CD14-positive monocyte (primary cell): ENCODE measurements around the gene TBC1D12. TPM values are rescaled to one million over a fixed set of nuclear protein-coding genes. Genes with fewer than 3 reads are reported as not detected.

Experiments used
- DNase-seq, 3 donors: peaks; one replicate each; pipeline ENCODE4 v3.0.0-alpha.2; 2011 to 2022
- H2AFZ ChIP-seq: 2 replicates; pipeline ENCODE4 v1.6.0; 2012; ENCODE audit warnings: mild to moderate bottlenecking, low read depth, low read length, inconsistent platforms; ENCODE audit not compliant: insufficient read depth, poor library complexity, severe bottlenecking
- H3K27ac ChIP-seq, 2 donors: 1 replicate in 1 of 2; 2 replicates in 1 of 2; pipeline ENCODE4 v1.5.1; 2012 to 2013; ENCODE audit warnings: low read length in 2 of 2, control low read depth in 1 of 2, inconsistent platforms in 1 of 2, low read depth in 1 of 2, mild to moderate bottlenecking in 1 of 2
- H3K27me3 ChIP-seq, 2 donors: one replicate each; pipeline versions ENCODE4 v1.6.0 to v1.6.1; 2011 to 2013; ENCODE audit warnings: low read length in 2 of 2; ENCODE audit not compliant: control insufficient read depth in 2 of 2, insufficient read depth in 2 of 2
- H3K36me3 ChIP-seq, 2 donors: replicated peaks in 1 of 2; 1 replicate in 1 of 2; 2 replicates in 1 of 2; pipeline versions ENCODE4 v1.5.1 to v1.6.1; 2012 to 2013; ENCODE audit warnings: low read length in 2 of 2, control low read depth in 1 of 2, inconsistent platforms in 1 of 2, mild to moderate bottlenecking in 1 of 2; ENCODE audit not compliant: insufficient read depth in 2 of 2, control insufficient read depth in 1 of 2
- H3K4me1 ChIP-seq, 2 donors: 1 replicate in 1 of 2; 2 replicates in 1 of 2; pipeline versions ENCODE4 v1.5.1 to v1.6.1; 2012 to 2013; ENCODE audit warnings: low read length in 2 of 2, control low read depth in 1 of 2, inconsistent platforms in 1 of 2, mild to moderate bottlenecking in 1 of 2, moderate library complexity in 1 of 2; ENCODE audit not compliant: insufficient read depth in 2 of 2, control insufficient read depth in 1 of 2
- H3K4me2 ChIP-seq: replicated peaks from 2 replicates; pipeline ENCODE3; 2012; ENCODE audit warnings: low read length, moderate library complexity, mild to moderate bottlenecking; ENCODE audit not compliant: poor library complexity, severe bottlenecking; ENCODE audit errors: extremely low read depth
- H3K4me3 ChIP-seq, 3 experiments: fragments of 200-600 bp in 1 of 3; sonication (generic) in 1 of 3; replicated peaks in 1 of 3; 1 replicate in 2 of 3; 2 replicates in 1 of 3; pipeline ENCODE4 v1.5.1; 2011 to 2013; ENCODE audit warnings: low read length in 3 of 3, mild to moderate bottlenecking in 3 of 3, control low read depth in 2 of 3, low read depth in 2 of 3, inconsistent platforms in 1 of 3, moderate library complexity in 1 of 3
- H3K79me2 ChIP-seq: 2 replicates; pipeline ENCODE4 v1.6.0; 2012; ENCODE audit warnings: mild to moderate bottlenecking, control low read depth, inconsistent platforms, low read length, moderate library complexity; ENCODE audit not compliant: insufficient read depth
- H3K9ac ChIP-seq: 2 replicates; pipeline ENCODE4 v1.6.0; 2017; ENCODE audit warnings: low read length, mild to moderate bottlenecking; ENCODE audit not compliant: insufficient read depth, poor library complexity, severe bottlenecking
- H3K9me3 ChIP-seq, 2 donors: replicated peaks in 1 of 2; 1 replicate in 1 of 2; 2 replicates in 1 of 2; pipeline versions ENCODE4 v1.5.1 to v1.6.1; 2012 to 2013; ENCODE audit warnings: low read length in 2 of 2, control low read depth in 1 of 2; ENCODE audit not compliant: control insufficient read depth in 1 of 2, insufficient read depth in 1 of 2
- H4K20me1 ChIP-seq: 2 replicates; pipeline ENCODE4 v1.6.0; 2012; ENCODE audit warnings: mild to moderate bottlenecking, low read length, control low read depth, moderate library complexity; ENCODE audit not compliant: insufficient read depth
- H3K27ac Mint-ChIP-seq, 7 donors: one replicate each; pipeline ENCODE4 v1.8.0; 2020; ENCODE audit warnings: mild to moderate bottlenecking in 7 of 7, mixed read lengths in 7 of 7, moderate library complexity in 6 of 7, inconsistent platforms in 2 of 7
- H3K27me3 Mint-ChIP-seq, 3 donors: one replicate each; pipeline ENCODE4 v1.8.0; 2021 to 2022; ENCODE audit warnings: low read depth in 3 of 3, mild to moderate bottlenecking in 3 of 3, mixed read lengths in 3 of 3, moderate library complexity in 3 of 3, inconsistent platforms in 1 of 3
- H3K36me3 Mint-ChIP-seq, 2 donors: one replicate each; pipeline ENCODE4 v1.8.0; 2020; ENCODE audit warnings: mixed read lengths in 2 of 2, inconsistent platforms in 1 of 2, mild to moderate bottlenecking in 1 of 2
- H3K4me1 Mint-ChIP-seq: one replicate; pipeline ENCODE4 v1.8.0; 2020; ENCODE audit warnings: mild to moderate bottlenecking, mixed read lengths
- H3K4me3 Mint-ChIP-seq, 2 donors: one replicate each; pipeline ENCODE4 v1.8.0; 2020; ENCODE audit warnings: mild to moderate bottlenecking in 2 of 2, mixed read lengths in 2 of 2, moderate library complexity in 1 of 2
- H3K9me3 Mint-ChIP-seq, 7 donors: one replicate each; pipeline ENCODE4 v1.8.0; 2020 to 2022; ENCODE audit warnings: mixed read lengths in 7 of 7, mild to moderate bottlenecking in 6 of 7, moderate library complexity in 6 of 7, inconsistent platforms in 2 of 7
- WGBS: methylation state at CpG from one replicate; pipeline ENCODE4 v1.1.5; 2013; ENCODE audit warnings: missing lambda C conversion rate; ENCODE audit not compliant: insufficient coverage; 5-methylcytosine and 5-hydroxymethylcytosine counted together
- intact Hi-C, 2 donors: fragments of 100-400 bp; cut with micrococcal nuclease; formaldehyde crosslinking; loops; one replicate each; pipeline versions ENCODE4 v1.15.0 to v1.15.1; 2023
- polyA plus RNA-seq, 3 donors: library from polyadenylated mRNA; depleted of rRNA in 1 of 3; unstranded in 2 of 3; stranded (reverse) in 1 of 3; fragments of 300-500 nt in 2 of 3; fragments of >200 nt in 1 of 3; fragmentation: Illumina TruSeq in 2 of 3; gene quantifications; 1 replicate in 2 of 3; 2 replicates in 1 of 3; pipeline ENCODE4 v1.2.3, GENCODE V29; 2012 to 2021
- TF ChIP-seq, protein P1 (sequence below): fragments of 200-600 bp; IDR thresholded peaks from one replicate; pipeline ENCODE4 v1.8.0; 2022; ENCODE audit warnings: antibody characterized with exemption, mild to moderate bottlenecking

Gene TBC1D12
- polyA plus RNA-seq, 3 donors: 3.1 to 10.5 (median 3.4) TPM

DNA sequence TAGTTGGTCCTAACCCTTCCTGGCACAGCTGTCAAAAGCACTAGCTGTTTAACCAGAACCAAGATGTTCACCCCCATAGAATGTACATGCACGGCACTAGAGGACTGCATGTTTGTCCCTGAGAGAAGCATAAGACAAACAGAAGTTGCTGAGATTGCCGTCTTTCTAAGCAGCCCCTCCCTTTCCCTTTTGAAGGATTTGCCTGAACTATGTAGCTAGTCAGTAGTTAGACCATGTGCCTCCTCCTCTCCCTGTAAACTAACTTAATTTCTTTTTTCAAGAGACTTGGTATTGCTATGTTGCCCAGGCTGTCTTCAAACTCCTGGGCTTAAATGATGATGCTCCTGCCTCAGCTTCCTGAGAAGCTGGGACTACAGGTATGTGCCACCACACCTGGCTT, 40.7 kb downstream of the TBC1D12 start:
- Histone ChIP-seq H3K9ac (no peak overlapping the region), H2AFZ (no peak overlapping the region), H3K36me3 (peaks cover 0 to 14% of the 10 kb centered on the region in 2 donors), H3K27me3 (no peaks in the 10 kb centered on the region), H3K4me2 (no peak overlapping the region), H3K4me1 (no peaks in the 10 kb centered on the region), H4K20me1 (peaks cover 43% of the 10 kb centered on the region), H3K4me3 (no peak overlapping the region), H3K9me3 (no peaks in the 10 kb centered on the region), H3K27ac (no peak overlapping the region), H3K79me2 (no peaks in the 10 kb centered on the region)
- Mint-ChIP-seq H3K36me3 (peaks cover 2 to 7% of the 10 kb centered on the region in 2 donors), H3K27ac (no peak overlapping the region), H3K9me3 (peaks cover 0 to 7% (median 0%) of the 10 kb centered on the region in 7 donors), H3K27me3 (peaks cover 0 to 2% (median 1%) of the 10 kb centered on the region in 3 donors), H3K4me3 (no peak overlapping the region), H3K4me1 (peaks cover 5% of the 10 kb centered on the region)
- WGBS: 80% methylated on average over 1 of the region's 2 CpGs
- intact Hi-C loops: loop anchor here in 1 of 2 donors (5.0 kb wide), 2 partner anchors 81 to 161 kb away; partner anchors contain the start of gene NOC3L
- TF ChIP-seq, protein P1, sequence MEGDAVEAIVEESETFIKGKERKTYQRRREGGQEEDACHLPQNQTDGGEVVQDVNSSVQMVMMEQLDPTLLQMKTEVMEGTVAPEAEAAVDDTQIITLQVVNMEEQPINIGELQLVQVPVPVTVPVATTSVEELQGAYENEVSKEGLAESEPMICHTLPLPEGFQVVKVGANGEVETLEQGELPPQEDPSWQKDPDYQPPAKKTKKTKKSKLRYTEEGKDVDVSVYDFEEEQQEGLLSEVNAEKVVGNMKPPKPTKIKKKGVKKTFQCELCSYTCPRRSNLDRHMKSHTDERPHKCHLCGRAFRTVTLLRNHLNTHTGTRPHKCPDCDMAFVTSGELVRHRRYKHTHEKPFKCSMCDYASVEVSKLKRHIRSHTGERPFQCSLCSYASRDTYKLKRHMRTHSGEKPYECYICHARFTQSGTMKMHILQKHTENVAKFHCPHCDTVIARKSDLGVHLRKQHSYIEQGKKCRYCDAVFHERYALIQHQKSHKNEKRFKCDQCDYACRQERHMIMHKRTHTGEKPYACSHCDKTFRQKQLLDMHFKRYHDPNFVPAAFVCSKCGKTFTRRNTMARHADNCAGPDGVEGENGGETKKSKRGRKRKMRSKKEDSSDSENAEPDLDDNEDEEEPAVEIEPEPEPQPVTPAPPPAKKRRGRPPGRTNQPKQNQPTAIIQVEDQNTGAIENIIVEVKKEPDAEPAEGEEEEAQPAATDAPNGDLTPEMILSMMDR: no peak
- no peak for DNase-seq

DNA sequence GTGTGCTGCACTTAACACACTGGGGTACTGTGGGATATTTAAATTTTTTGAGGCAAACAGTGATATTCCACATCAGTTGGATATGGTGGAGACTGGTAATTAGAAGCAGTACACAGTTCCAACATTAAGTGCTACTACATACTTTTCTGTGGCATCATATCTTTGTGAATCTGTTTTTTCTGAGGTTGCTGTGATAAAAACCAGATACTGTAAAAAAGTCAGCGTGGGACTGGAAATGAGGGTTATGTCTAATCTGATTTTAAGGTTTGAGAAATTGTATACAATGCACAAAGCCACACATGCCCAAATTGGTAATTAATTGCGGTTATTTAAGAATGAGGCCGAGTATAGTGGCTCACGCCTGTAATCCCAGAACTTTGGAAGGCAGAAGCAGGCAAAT, 41.2 kb downstream of the TBC1D12 start:
- intact Hi-C loops: loop anchor here in 1 of 2 donors (5.0 kb wide), 2 partner anchors 81 to 161 kb away; partner anchors contain the start of gene NOC3L
- DNase-seq: no peak

More for the DNA sequence above, 41.2 kb downstream of the TBC1D12 start:
- Histone ChIP-seq H3K36me3 (peaks cover 0 to 14% of the 10 kb centered on the region in 2 donors), H3K27ac (no peak overlapping the region), H3K9ac (no peak overlapping the region), H3K9me3 (no peaks in the 10 kb centered on the region), H3K4me2 (no peak overlapping the region), H2AFZ (no peak overlapping the region), H3K4me1 (no peaks in the 10 kb centered on the region), H3K27me3 (no peaks in the 10 kb centered on the region), H4K20me1 (peaks cover 39% of the 10 kb centered on the region), H3K4me3 (no peak overlapping the region), H3K79me2 (no peaks in the 10 kb centered on the region)
- Mint-ChIP-seq H3K4me3 (no peak overlapping the region), H3K36me3 (peaks cover 2 to 7% of the 10 kb centered on the region in 2 donors), H3K9me3 (peaks cover 0 to 3% (median 0%) of the 10 kb centered on the region in 7 donors), H3K27me3 (peaks cover 0 to 2% (median 1%) of the 10 kb centered on the region in 3 donors), H3K27ac (no peak overlapping the region), H3K4me1 (peaks cover 5% of the 10 kb centered on the region)
- WGBS: no CpG with 5 or more reads among the region's 4 CpGs
- TF ChIP-seq, protein P1: no peak
